Testis (tissue), 2 donors: ENCODE measurements around the gene ZBTB17.

ENCODE experiments used
- CTCF ChIP-seq, 3 experiments: fragments of 450-650 bp in 2 of 3; fragments of 200-600 bp in 1 of 3; sonication (generic) in 1 of 3; IDR thresholded peaks; one replicate each; pipeline ENCODE4 v1.5.1; 2016 to 2019; ENCODE audit warnings: antibody characterized with exemption in 3 of 3, mild to moderate bottlenecking in 2 of 3, moderate library complexity in 1 of 3
- POLR2A ChIP-seq: fragments of 450-650 bp; IDR thresholded peaks from one replicate; pipeline ENCODE4 v1.6.1; 2017; ENCODE audit warnings: antibody characterized with exemption, mild to moderate bottlenecking, moderate library complexity

- TF ChIP-seq CTCF (IDR thresholded peaks at IDR 0.05), result no peak
- no peak for TF ChIP-seq POLR2A
Measured at GRCh38 chr1:15948091-15948591, 27.8 kb downstream of the ZBTB17 start.
